Measurements from ENCODE around the gene LAMP5. TPM values are rescaled to one million over a fixed set of nuclear protein-coding genes. Genes with fewer than 3 reads are reported as not detected.

The LAMP5 gene
- total and polyA plus RNA-seq, 2 experiments from 2014 or later, result 0.21 to 0.29 TPM

GRCh38 chr20:9550283-9550682 lies 35.9 kb downstream of the LAMP5 start:
- H3K79me2 ChIP-seq (replicated peaks; ENCODE audit: insufficient read depth), result no peaks in the 10 kb centered on the region
- no peaks in the 10 kb centered on the region for H3F3A ChIP-seq (replicated peaks; ENCODE audit: low read depth)
- H3K27ac Mint-ChIP-seq, result no peak overlapping the region
- 0 out of 3 replicates have a peak, but pooled peaks cover 2% of the 10 kb centered on the region for H3K36me3 Mint-ChIP-seq (ENCODE audit: low read depth)
- TF ChIP-seq EZH2phosphoT487 (IDR thresholded peaks at IDR 0.05; ENCODE audit: unreplicated experiment) (no peak), CREB1 (CRISPR knock-in tag; IDR thresholded peaks at IDR 0.05; ENCODE audit: low read depth) (no peak), CTCF (conservative IDR thresholded peaks at IDR 0.05; ENCODE audit: low read depth in 2 of 2) (no peak), REST (IDR thresholded peaks at IDR 0.05; ENCODE audit: unreplicated experiment) (no peak), POLR2AphosphoS5 (IDR thresholded peaks at IDR 0.05; ENCODE audit: low read depth) (no peak), STAT1 (IDR thresholded peaks at IDR 0.05; ENCODE audit: unreplicated experiment) (no peak), ZNF462 (CRISPR knock-in tag; IDR thresholded peaks at IDR 0.05) (no peak), ZNF331 (CRISPR knock-in tag; IDR thresholded peaks at IDR 0.05; ENCODE audit: low read depth) (no peak), NANOG (IDR thresholded peaks at IDR 0.05; ENCODE audit: borderline replicate concordance) (no peak), ZNF114 (CRISPR knock-in tag; IDR thresholded peaks at IDR 0.05) (no peak), ETS1 (IDR thresholded peaks at IDR 0.05) (no peak)
- H3K4me2 ChIP-seq, result no peak overlapping the region
- no peak overlapping the region for H3K27ac ChIP-seq (ENCODE audit: low read depth)
- no peaks in the 10 kb centered on the region for H3K4me1 ChIP-seq (ENCODE audit: insufficient read depth)
- peaks cover 10% of the 10 kb centered on the region; the same call in 2 of the 3 replicates for H3K4me1 Mint-ChIP-seq
- no peak overlapping the region for H3K4me3 Mint-ChIP-seq
- H3K9me2 ChIP-seq (ENCODE audit: insufficient read depth), result peaks cover 7% of the 10 kb centered on the region; the same call in 1 of the 2 replicates
- no peaks in the 10 kb centered on the region for H3K27me3 ChIP-seq (ENCODE audit: insufficient read depth)
- H3K27me3 Mint-ChIP-seq (ENCODE audit: insufficient read depth, low read depth, poor library complexity), result no peaks in the 10 kb centered on the region
- no peak overlapping the region for H3K4me3 ChIP-seq
- H3K36me3 ChIP-seq (ENCODE audit: insufficient read depth), result no peaks in the 10 kb centered on the region
- H4K20me1 ChIP-seq (replicated peaks; ENCODE audit: insufficient read depth), result no peaks in the 10 kb centered on the region
- H2AFZ ChIP-seq, result no peak overlapping the region
- ATAC-seq, result no peak
- no peak for DNase-seq (ENCODE audit: low spot score)
- no peaks in the 10 kb centered on the region for H3K9me3 Mint-ChIP-seq

Data from GM23338 (cell line).